ENCODE measurements around the gene VRK2. TPM values are rescaled to one million over a fixed set of nuclear protein-coding genes. Genes with fewer than 3 reads are reported as not detected.

VRK2 gene
- total RNA-seq, 1 experiment from 2014 or later, result 39.6 TPM

DNA sequence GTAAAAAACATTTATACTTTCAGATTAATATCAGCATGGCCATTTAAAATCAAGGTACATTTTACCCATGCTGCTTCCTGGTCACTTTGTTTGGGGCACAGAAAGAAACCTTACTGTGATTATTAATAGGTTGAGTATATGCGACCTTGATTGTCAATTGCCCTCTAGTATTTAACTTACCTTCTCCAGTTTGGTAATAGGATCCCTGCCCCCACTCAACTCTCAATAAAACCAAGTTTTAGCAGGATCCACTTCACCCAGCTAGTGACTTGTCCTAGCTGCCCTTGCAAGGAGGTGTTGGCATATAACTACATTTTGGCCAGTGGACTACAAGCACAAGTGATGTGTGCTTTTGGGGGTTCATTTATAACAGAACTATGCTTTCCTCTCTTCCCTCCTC is 160.2 kb downstream of the VRK2 start:
- ChIA-PET POLR2A (no interaction called here), CTCF (no interaction called here)
- Histone ChIP-seq H3K27ac (ENCODE audit: low read length) (no peak overlapping the region), H3K27me3 (ENCODE audit: control insufficient read depth, insufficient read depth, low read length) (no peaks in the 10 kb centered on the region), H3K4me1 (ENCODE audit: control insufficient read depth, insufficient read depth, low read length) (peaks cover 14% of the 10 kb centered on the region), H3K4me3 (ENCODE audit: low read depth in 2 of 2, low read length in 2 of 2) (no peak overlapping the region), H3K36me3 (ENCODE audit: control insufficient read depth, insufficient read depth, low read length) (peaks cover 6% of the 10 kb centered on the region; the same call in 1 of the 2 replicates), H3K9me3 (ENCODE audit: control insufficient read depth, insufficient read depth, low read depth, low read length) (no peaks in the 10 kb centered on the region)
- DNase-seq (ENCODE audit: low read depth, low spot score) (no peak), ATAC-seq (no peak)
- in situ Hi-C loops (cut with HindIII; ENCODE audit: low pct_unique_long_range_greater_than_20kb, low sequenced_read_pairs), result no loop called here
- TF ChIP-seq, protein P1, sequence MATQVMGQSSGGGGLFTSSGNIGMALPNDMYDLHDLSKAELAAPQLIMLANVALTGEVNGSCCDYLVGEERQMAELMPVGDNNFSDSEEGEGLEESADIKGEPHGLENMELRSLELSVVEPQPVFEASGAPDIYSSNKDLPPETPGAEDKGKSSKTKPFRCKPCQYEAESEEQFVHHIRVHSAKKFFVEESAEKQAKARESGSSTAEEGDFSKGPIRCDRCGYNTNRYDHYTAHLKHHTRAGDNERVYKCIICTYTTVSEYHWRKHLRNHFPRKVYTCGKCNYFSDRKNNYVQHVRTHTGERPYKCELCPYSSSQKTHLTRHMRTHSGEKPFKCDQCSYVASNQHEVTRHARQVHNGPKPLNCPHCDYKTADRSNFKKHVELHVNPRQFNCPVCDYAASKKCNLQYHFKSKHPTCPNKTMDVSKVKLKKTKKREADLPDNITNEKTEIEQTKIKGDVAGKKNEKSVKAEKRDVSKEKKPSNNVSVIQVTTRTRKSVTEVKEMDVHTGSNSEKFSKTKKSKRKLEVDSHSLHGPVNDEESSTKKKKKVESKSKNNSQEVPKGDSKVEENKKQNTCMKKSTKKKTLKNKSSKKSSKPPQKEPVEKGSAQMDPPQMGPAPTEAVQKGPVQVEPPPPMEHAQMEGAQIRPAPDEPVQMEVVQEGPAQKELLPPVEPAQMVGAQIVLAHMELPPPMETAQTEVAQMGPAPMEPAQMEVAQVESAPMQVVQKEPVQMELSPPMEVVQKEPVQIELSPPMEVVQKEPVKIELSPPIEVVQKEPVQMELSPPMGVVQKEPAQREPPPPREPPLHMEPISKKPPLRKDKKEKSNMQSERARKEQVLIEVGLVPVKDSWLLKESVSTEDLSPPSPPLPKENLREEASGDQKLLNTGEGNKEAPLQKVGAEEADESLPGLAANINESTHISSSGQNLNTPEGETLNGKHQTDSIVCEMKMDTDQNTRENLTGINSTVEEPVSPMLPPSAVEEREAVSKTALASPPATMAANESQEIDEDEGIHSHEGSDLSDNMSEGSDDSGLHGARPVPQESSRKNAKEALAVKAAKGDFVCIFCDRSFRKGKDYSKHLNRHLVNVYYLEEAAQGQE (IDR thresholded peaks at IDR 0.05; ENCODE audit: insufficient read depth in 1 of 2, low read depth in 2 of 2, low read length in 1 of 2), result no peak
- TF ChIP-seq TCF7L2 (IDR thresholded peaks at IDR 0.05; ENCODE audit: low read depth, low read length) (no peak), POLR2AphosphoS5 (IDR thresholded peaks at IDR 0.05; ENCODE audit: low read depth, low read length) (no peak), SIN3A (IDR thresholded peaks at IDR 0.05; ENCODE audit: borderline replicate concordance, insufficient read depth, low read depth, low read length) (no peak)
- TF ChIP-seq, protein P2, sequence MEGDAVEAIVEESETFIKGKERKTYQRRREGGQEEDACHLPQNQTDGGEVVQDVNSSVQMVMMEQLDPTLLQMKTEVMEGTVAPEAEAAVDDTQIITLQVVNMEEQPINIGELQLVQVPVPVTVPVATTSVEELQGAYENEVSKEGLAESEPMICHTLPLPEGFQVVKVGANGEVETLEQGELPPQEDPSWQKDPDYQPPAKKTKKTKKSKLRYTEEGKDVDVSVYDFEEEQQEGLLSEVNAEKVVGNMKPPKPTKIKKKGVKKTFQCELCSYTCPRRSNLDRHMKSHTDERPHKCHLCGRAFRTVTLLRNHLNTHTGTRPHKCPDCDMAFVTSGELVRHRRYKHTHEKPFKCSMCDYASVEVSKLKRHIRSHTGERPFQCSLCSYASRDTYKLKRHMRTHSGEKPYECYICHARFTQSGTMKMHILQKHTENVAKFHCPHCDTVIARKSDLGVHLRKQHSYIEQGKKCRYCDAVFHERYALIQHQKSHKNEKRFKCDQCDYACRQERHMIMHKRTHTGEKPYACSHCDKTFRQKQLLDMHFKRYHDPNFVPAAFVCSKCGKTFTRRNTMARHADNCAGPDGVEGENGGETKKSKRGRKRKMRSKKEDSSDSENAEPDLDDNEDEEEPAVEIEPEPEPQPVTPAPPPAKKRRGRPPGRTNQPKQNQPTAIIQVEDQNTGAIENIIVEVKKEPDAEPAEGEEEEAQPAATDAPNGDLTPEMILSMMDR (IDR thresholded peaks at IDR 0.05), result no peak
- intact Hi-C loops (cut with micrococcal nuclease; ENCODE audit: unreplicated experiment), result no loop called here
- BruUV-seq (replicated peaks), result no TSS peak

DNA sequence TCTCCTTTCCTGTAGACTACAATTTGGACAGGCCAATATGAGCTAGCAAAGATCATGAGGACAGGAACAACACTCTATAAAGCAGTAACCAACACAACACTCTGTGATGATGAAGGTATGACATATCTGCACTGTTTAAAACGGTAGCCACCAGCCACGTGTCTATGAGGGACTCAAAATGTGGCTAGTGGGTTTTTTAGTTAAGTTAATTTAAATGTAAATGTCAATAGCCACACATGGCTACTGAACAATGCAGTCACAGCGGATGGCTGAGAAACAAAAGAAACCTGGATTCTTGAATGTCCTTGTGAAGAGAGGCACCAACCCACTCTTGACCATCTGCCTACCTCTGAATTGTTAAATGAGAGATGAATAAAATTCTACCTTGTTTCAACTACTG is 160.6 kb downstream of the VRK2 start:
- no TSS peak for BruUV-seq (replicated peaks)
- no peaks in the 10 kb centered on the region for H3K9me3 ChIP-seq (ENCODE audit: control insufficient read depth, insufficient read depth, low read depth, low read length)
- ATAC-seq, result no peak
- POLR2A ChIA-PET, result no interaction called here
- H3K27me3 ChIP-seq (ENCODE audit: control insufficient read depth, insufficient read depth, low read length), result no peaks in the 10 kb centered on the region
- in situ Hi-C loops (cut with HindIII; ENCODE audit: low pct_unique_long_range_greater_than_20kb, low sequenced_read_pairs) (no loop called here), intact Hi-C loops (cut with micrococcal nuclease; ENCODE audit: unreplicated experiment) (no loop called here)
- no peak overlapping the region for H3K4me3 ChIP-seq (ENCODE audit: low read depth in 2 of 2, low read length in 2 of 2)
- CTCF ChIA-PET, result no interaction called here
- peaks cover 14% of the 10 kb centered on the region for H3K4me1 ChIP-seq (ENCODE audit: control insufficient read depth, insufficient read depth, low read length)
- DNase-seq (ENCODE audit: low read depth, low spot score), result no peak
- TF ChIP-seq POLR2AphosphoS5 (IDR thresholded peaks at IDR 0.05; ENCODE audit: low read depth, low read length), result no peak
- TF ChIP-seq, protein P2 (IDR thresholded peaks at IDR 0.05), result no peak
- TF ChIP-seq, protein P1 (IDR thresholded peaks at IDR 0.05; ENCODE audit: insufficient read depth in 1 of 2, low read depth in 2 of 2, low read length in 1 of 2), result no peak
- no peak for TF ChIP-seq SIN3A (IDR thresholded peaks at IDR 0.05; ENCODE audit: borderline replicate concordance, insufficient read depth, low read depth, low read length)
- no peak for TF ChIP-seq TCF7L2 (IDR thresholded peaks at IDR 0.05; ENCODE audit: low read depth, low read length)
- no peak overlapping the region for H3K27ac ChIP-seq (ENCODE audit: low read length)
- peaks cover 4% of the 10 kb centered on the region; the same call in 1 of the 2 replicates for H3K36me3 ChIP-seq (ENCODE audit: control insufficient read depth, insufficient read depth, low read length)

Other genes starting within 250 kb of the VRK2 start
- 25.7 TPM for gene FANCL, start 194.5 kb downstream of the VRK2 start, total RNA-seq (2021; ENCODE audit: unreplicated experiment)